ENCODE results near the gene CCDC74A.
"Not testable (repeated sequence)": the region's sequence is repeated elsewhere in the genome, so short reads cannot be mapped to it uniquely, and the experiment has no call there.

GRCh38 chr2:131483981-131484820 lies 43.5 kb upstream of the CCDC74A start:
- TF ChIP-seq POLR2A, CTCF (IDR thresholded peaks at IDR 0.05): not testable (repeated sequence)
